Stomach (tissue), 9 donors: ENCODE data around the gene DLG3. TPM values are rescaled to one million over a fixed set of nuclear protein-coding genes. Genes with fewer than 3 reads are reported as not detected.

ENCODE experiments used
- DNase-seq, 2 donors: peaks; one replicate each; pipeline versions ENCODE4 v3.0.0 to v3.0.0-alpha.2; 2013 to 2019
- H3K27ac ChIP-seq, 5 donors: fragments of 200-600 bp in 4 of 5; sonication (generic) in 4 of 5; one replicate each; pipeline ENCODE4 v1.5.1; 2013 to 2019; ENCODE audit warnings: mild to moderate bottlenecking in 1 of 5, moderate library complexity in 1 of 5
- H3K27me3 ChIP-seq, 3 donors: fragments of 200-600 bp; sonication (generic); one replicate each; pipeline ENCODE4 v1.5.1; 2017 to 2019; ENCODE audit warnings: mixed run types in 1 of 3
- H3K36me3 ChIP-seq, 4 donors: fragments of 200-600 bp; sonication (generic); 1 replicate in 3 of 4; 2 replicates in 1 of 4; pipeline ENCODE4 v1.5.1; 2016 to 2019
- H3K4me1 ChIP-seq, 4 donors: fragments of 200-600 bp; sonication (generic); one replicate each; pipeline ENCODE4 v1.5.1; 2016 to 2019
- H3K4me3 ChIP-seq, 4 donors: fragments of 200-600 bp; sonication (generic) in 3 of 4; one replicate each; pipeline ENCODE4 v1.5.1; 2016 to 2019; ENCODE audit warnings: mild to moderate bottlenecking in 1 of 4
- H3K9me3 ChIP-seq, 4 donors: fragments of 200-600 bp; sonication (generic); one replicate each; pipeline ENCODE4 v1.5.1; 2016 to 2019
- EP300 ChIP-seq: sonication (generic); formaldehyde crosslinking; IDR thresholded peaks from one replicate; pipeline ENCODE4 v1.6.1; 2017; ENCODE audit warnings: antibody characterized with exemption
- POLR2A ChIP-seq, 4 donors: fragments of 450-650 bp; IDR thresholded peaks; one replicate each; pipeline ENCODE4 v1.6.1; 2016; ENCODE audit warnings: antibody characterized with exemption in 4 of 4, control low read depth in 2 of 4, mild to moderate bottlenecking in 1 of 4, moderate library complexity in 1 of 4
- POLR2AphosphoS5 ChIP-seq, 3 donors: sonication (generic); formaldehyde crosslinking; IDR thresholded peaks; one replicate each; pipeline ENCODE4 v1.6.1; 2016; ENCODE audit warnings: antibody characterized with exemption in 3 of 3
- WGBS, 5 donors: extraction: QIAGEN DNeasy Blood & Tissue Kit in 3 of 5; methylation state at CpG; one replicate each; pipeline versions ENCODE4 v1.1.5 to v1.1.7; 2013 to 2018; 5-methylcytosine and 5-hydroxymethylcytosine counted together
- intact Hi-C: fragments of 100-400 bp; cut with DNase I; formaldehyde crosslinking; loops from one replicate; pipeline ENCODE4 v1.15.1; 2023; ENCODE audit warnings: low total_unique reads
- polyA plus RNA-seq, 3 donors: library from polyadenylated mRNA; stranded (reverse); fragments of 200-250 nt; gene quantifications; one replicate each; pipeline ENCODE4 v1.2.3, GENCODE V29; 2013
- total RNA-seq, 5 donors: library from RNA; depleted of rRNA; stranded (reverse); fragments of >200 nt; gene quantifications; one replicate each; pipeline versions ENCODE4 v1.1.0 to v1.2.3, GENCODE V29; 2014 to 2016
- TF ChIP-seq, protein P1 (sequence below), 7 experiments: fragments of 450-650 bp in 4 of 7; fragments of 200-600 bp in 3 of 7; sonication (generic) in 3 of 7; IDR thresholded peaks; one replicate each; pipeline ENCODE4 v1.5.1; 2016 to 2019; ENCODE audit warnings: antibody characterized with exemption in 7 of 7, control low read depth in 2 of 7, mild to moderate bottlenecking in 1 of 7
- donor health status: healthy with polysubstance abuse.
- donor health status: Bipolar disorder and iron deficiency.
- donor health status: healthy.

DLG3 gene
- total and polyA plus RNA-seq, 8 donors, result 11.7 to 44.8 (median 21.6) TPM

DNA sequence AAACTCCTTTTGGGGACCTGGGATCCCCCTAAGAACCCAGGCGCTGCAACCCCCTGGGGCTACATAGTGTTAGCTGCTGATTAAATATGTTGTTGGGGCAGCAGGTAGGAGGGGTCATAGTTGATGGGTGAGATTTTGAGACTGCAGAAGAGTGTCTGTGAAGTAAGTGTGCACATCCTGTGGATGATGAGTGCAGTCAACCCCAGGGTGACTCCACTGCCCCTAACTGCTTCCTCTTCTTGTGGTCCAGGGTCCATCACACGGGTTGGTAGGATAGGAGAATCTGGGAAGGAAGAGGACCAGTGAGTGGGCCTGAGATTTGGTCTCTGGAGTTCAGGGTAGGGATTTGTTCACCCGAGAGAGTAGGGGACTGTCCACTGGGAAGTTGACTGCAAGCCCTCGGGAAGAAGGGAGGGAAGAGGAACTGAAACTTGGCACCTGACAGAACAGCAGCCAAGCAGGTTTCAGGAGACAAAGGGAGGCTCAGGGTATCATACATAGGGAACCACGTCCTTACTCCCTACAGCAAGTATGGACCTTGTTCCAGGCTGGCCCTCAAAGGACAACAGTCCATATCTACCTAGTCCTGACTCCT is 8.5 kb downstream of the DLG3 start:
- no peaks in the 10 kb centered on the region for H3K9me3 ChIP-seq
- intact Hi-C loops, result no loop called here
- H3K27ac ChIP-seq, result peak overlapping the region in 4 of 5 donors; percentile 72 to 83 (median 76)
- TF ChIP-seq POLR2AphosphoS5 (IDR thresholded peaks at IDR 0.05) (no peak), EP300 (no peak), POLR2A (IDR thresholded peaks at IDR 0.05) (no peak)
- TF ChIP-seq, protein P1, sequence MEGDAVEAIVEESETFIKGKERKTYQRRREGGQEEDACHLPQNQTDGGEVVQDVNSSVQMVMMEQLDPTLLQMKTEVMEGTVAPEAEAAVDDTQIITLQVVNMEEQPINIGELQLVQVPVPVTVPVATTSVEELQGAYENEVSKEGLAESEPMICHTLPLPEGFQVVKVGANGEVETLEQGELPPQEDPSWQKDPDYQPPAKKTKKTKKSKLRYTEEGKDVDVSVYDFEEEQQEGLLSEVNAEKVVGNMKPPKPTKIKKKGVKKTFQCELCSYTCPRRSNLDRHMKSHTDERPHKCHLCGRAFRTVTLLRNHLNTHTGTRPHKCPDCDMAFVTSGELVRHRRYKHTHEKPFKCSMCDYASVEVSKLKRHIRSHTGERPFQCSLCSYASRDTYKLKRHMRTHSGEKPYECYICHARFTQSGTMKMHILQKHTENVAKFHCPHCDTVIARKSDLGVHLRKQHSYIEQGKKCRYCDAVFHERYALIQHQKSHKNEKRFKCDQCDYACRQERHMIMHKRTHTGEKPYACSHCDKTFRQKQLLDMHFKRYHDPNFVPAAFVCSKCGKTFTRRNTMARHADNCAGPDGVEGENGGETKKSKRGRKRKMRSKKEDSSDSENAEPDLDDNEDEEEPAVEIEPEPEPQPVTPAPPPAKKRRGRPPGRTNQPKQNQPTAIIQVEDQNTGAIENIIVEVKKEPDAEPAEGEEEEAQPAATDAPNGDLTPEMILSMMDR (IDR thresholded peaks at IDR 0.05), result no peak
- peak overlapping the region; percentile 48 to 66 (median 56) for H3K4me3 ChIP-seq
- H3K36me3 ChIP-seq, result no peaks in the 10 kb centered on the region
- WGBS, 5 donors, result 34 to 48% (median 40%) methylated on average over 3 to 5 of the region's 5 CpGs
- H3K27me3 ChIP-seq, result peaks cover 0 to 18% (median 12%) of the 10 kb centered on the region in 3 donors
- DNase-seq, result peak in 1 of 2 donors; percentile 17
- peaks cover 0 to 28% (median 8%) of the 10 kb centered on the region in 4 donors for H3K4me1 ChIP-seq

DNA sequence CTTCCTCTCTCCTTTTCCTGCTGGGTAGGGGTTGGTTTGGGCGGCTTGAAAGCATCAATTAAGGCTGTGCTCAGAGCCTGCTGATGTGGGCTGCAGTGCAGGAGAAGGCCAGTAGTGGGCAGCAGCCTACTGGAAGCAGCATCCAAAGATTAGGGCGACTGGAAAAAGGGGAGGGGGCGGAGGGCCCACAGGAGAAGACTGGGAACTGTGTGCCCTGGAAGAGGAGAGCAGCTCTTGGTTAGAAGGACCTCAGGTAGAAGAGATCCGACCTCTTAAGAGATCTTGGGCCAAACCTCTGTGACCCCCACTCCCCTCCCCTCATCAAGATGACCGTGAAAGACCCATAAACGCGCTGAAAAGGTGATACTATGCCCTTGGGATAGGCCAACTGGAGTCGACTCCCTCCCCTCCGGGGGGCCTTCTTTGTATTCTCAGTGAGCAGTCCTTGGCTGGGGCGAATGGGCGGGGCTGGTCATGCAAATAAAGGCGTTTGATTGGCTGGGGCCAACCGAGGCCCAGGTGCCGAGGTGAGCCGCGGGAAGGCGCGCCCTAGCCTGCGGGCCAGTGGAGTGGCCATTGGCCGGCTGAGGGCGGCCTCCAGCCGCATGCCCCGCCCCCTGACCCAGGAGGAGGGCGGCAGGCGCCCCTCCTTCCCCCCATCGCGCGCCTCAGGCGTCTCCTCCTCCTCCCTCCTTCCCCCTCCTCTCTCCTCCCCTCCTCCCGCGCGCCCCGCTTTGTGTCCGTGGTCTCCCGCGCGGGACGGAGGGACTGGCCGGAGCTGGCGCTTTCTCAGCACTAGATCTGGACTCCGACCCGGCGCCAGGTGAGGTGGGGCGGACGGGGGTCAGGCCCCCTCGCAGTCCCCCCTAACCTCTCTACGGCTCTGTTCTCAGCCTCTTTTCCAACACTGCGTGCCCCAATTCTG is 10.1 kb downstream of the DLG3 start:
- peaks cover 0 to 19% (median 12%) of the 10 kb centered on the region in 3 donors for H3K27me3 ChIP-seq
- H3K27ac ChIP-seq, result peak overlapping the region; percentile 88 to 93 (median 91)
- peak; percentile 88 to 95 for DNase-seq
- H3K9me3 ChIP-seq, result no peaks in the 10 kb centered on the region
- intact Hi-C loops, result no loop called here
- TF ChIP-seq EP300, result no peak
- peak in 1 of 3 donors; percentile 23 for TF ChIP-seq POLR2AphosphoS5 (IDR thresholded peaks at IDR 0.05)
- TF ChIP-seq, protein P1 (IDR thresholded peaks at IDR 0.05), result peak in 5 of 7 experiments; percentile 78 to 90 (median 84)
- no peak for TF ChIP-seq POLR2A (IDR thresholded peaks at IDR 0.05)
- H3K36me3 ChIP-seq, result no peaks in the 10 kb centered on the region
- H3K4me3 ChIP-seq, result peak overlapping the region; percentile 52 to 64 (median 55)
- H3K4me1 ChIP-seq, result peaks cover 0 to 39% (median 13%) of the 10 kb centered on the region in 4 donors
- WGBS, 5 donors, result 1 to 29% (median 11%) methylated on average over 11 to 44 of the region's 48 CpGs

DNA sequence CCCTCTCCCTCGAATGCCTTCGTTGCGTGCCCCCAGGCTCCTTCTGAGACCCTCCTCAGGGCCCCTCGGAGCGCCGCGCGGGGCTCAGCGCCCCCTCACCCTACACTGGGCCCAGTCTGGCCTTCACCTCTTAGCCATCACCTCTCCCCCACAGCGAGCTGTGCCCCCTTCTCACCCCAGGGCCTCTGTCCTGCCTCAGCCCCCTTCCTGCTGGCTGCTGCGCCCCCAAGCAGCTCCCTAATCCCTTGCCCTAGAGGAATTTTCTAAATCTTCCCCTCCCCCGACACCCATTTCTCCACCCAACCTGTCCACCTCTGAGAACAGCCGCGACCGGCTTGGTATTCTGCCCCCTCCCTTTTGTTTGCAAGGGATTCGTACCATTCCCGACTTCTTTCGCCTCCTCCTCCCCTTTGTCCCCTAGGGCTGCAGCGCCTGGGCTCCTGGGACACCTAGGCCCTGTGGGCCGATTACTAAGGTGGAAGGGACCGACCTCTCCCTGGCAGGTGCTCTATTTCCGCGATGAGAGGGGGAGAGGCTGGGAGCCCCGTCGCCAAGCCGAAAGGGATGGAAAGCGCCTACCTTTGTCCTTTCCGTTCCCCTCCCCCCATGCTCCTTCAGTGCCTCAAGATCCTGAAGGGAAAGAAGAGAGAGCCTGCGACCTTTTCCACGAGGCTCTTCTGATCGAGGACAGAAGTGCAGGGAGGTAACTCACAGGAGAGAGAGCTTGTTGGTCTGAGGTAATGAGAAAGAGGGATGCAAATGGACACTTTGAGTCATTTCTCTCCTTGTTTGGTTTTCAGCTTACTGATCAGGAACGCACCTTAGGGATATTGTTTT is 10.9 kb downstream of the DLG3 start:
- Histone ChIP-seq H3K27me3 (peaks cover 0 to 19% (median 12%) of the 10 kb centered on the region in 3 donors), H3K9me3 (no peaks in the 10 kb centered on the region), H3K36me3 (no peaks in the 10 kb centered on the region), H3K27ac (peak overlapping the region; percentile 88 to 93 (median 91)), H3K4me1 (peaks cover 0 to 39% (median 13%) of the 10 kb centered on the region in 4 donors), H3K4me3 (peak overlapping the region; percentile 52 to 64 (median 55))
- intact Hi-C loops, result no loop called here
- TF ChIP-seq POLR2A (IDR thresholded peaks at IDR 0.05) (no peak), POLR2AphosphoS5 (IDR thresholded peaks at IDR 0.05) (no peak), EP300 (no peak)
- TF ChIP-seq, protein P1 (IDR thresholded peaks at IDR 0.05), result no peak
- DNase-seq, result peak in 1 of 2 donors; percentile 53
- WGBS, 5 donors, result 5 to 47% (median 9%) methylated on average over 26 to 32 of the region's 32 CpGs
